Thoracic aorta (tissue), 2 donors: ENCODE results near the gene MSI2. TPM values are rescaled to one million over a fixed set of nuclear protein-coding genes. Genes with fewer than 3 reads are reported as not detected.

Experiments
- ATAC-seq: fragments of 150-250 bp; one replicate; pipeline ENCODE4 v1.8.0; 2017; ENCODE audit warnings: low read depth; ENCODE audit not compliant: insufficient number of reproducible peaks, low FRiP score
- DNase-seq: peaks from one replicate; pipeline ENCODE4 v3.0.0-alpha.2; 2020; ENCODE audit warnings: low spot score
- H3K27ac ChIP-seq, 2 donors: fragments of 200-600 bp; sonication (generic); 1 replicate in 1 of 2; 2 replicates in 1 of 2; pipeline ENCODE4 v1.5.1; 2016; ENCODE audit warnings: mild to moderate bottlenecking in 2 of 2, moderate library complexity in 2 of 2
- H3K27me3 ChIP-seq: fragments of 200-600 bp; sonication (generic); replicated peaks from 2 replicates; pipeline ENCODE4 v1.6.0; 2016; ENCODE audit warnings: mild to moderate bottlenecking; ENCODE audit not compliant: insufficient read depth
- H3K36me3 ChIP-seq: fragments of 200-600 bp; sonication (generic); one replicate; pipeline ENCODE4 v1.5.1; 2016
- H3K4me1 ChIP-seq, 2 donors: fragments of 200-600 bp; sonication (generic); 1 replicate in 1 of 2; 2 replicates in 1 of 2; pipeline versions ENCODE4 v1.5.1 to v1.6.0; 2016; ENCODE audit warnings: low read depth in 2 of 2, mild to moderate bottlenecking in 1 of 2; ENCODE audit not compliant: control insufficient read depth in 1 of 2
- H3K4me3 ChIP-seq: fragments of 200-600 bp; sonication (generic); 2 replicates; pipeline ENCODE4 v1.5.1; 2016; ENCODE audit warnings: mild to moderate bottlenecking
- H3K9me3 ChIP-seq: fragments of 200-600 bp; sonication (generic); 2 replicates; pipeline ENCODE4 v1.5.1; 2016
- CTCF ChIP-seq: fragments of 200-600 bp; sonication (generic); IDR thresholded peaks from one replicate; pipeline ENCODE4 v1.5.1; 2019; ENCODE audit warnings: antibody characterized with exemption
- total RNA-seq, 2 donors: library from RNA; depleted of rRNA; stranded (reverse); fragments of >200 nt; gene quantifications; one replicate each; pipeline versions ENCODE4 v1.1.0 to v1.2.3, GENCODE V29; 2016

The MSI2 gene
- total RNA-seq, 2 donors from 2014 or later, result 32.1 to 46.2 TPM

DNA sequence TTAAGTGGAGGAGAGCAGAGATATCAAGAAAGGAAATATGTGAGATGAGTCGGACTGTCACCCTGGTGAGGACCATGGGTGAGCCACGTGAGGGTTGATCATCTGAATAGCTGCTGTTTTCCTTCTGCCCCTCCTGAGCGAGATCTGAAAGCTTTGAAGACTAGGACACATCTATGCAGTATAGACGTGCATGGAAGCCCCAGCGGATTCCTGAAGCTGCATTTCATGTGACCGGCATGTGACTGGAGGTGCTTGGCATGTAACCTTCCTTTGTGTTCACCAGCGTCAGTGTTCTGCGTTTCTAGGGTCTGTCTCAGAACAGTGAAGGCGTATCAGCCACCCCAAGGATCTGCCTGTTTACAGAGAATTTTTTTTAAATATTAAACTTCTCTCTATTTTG, 75.1 kb downstream of the MSI2 start:
- no peak for TF ChIP-seq CTCF
- H3K36me3 ChIP-seq, result no peaks in the 10 kb centered on the region
- H3K27ac ChIP-seq, result no peak overlapping the region
- no peaks in the 10 kb centered on the region for H3K27me3 ChIP-seq
- no peak for ATAC-seq
- no peak for DNase-seq
- H3K4me1 ChIP-seq, result peaks cover 5 to 20% of the 10 kb centered on the region in 2 donors
- no peaks in the 10 kb centered on the region for H3K9me3 ChIP-seq
- H3K4me3 ChIP-seq, result no peak overlapping the region

- Histone ChIP-seq H3K4me3 (no peak overlapping the region), H3K9me3 (no peaks in the 10 kb centered on the region), H3K36me3 (no peaks in the 10 kb centered on the region), H3K27ac (no peak overlapping the region), H3K27me3 (no peaks in the 10 kb centered on the region), H3K4me1 (peaks cover 5 to 20% of the 10 kb centered on the region in 2 donors)
- no peak for TF ChIP-seq CTCF
- DNase-seq (no peak), ATAC-seq (no peak)
Measured at GRCh38 chr17:57332501-57332900, 76.2 kb downstream of the MSI2 start.

- H3K27ac ChIP-seq, result no peak overlapping the region
- H3K4me3 ChIP-seq, result no peak overlapping the region
- DNase-seq (no peak), ATAC-seq (no peak)
- H3K4me1 ChIP-seq, result peaks cover 3 to 6% of the 10 kb centered on the region in 2 donors
- no peaks in the 10 kb centered on the region for H3K9me3 ChIP-seq
- H3K27me3 ChIP-seq, result no peaks in the 10 kb centered on the region
- no peak for TF ChIP-seq CTCF
- H3K36me3 ChIP-seq, result no peaks in the 10 kb centered on the region
Measured at GRCh38 chr17:57335195-57335792, 79.0 kb downstream of the MSI2 start.

DNA sequence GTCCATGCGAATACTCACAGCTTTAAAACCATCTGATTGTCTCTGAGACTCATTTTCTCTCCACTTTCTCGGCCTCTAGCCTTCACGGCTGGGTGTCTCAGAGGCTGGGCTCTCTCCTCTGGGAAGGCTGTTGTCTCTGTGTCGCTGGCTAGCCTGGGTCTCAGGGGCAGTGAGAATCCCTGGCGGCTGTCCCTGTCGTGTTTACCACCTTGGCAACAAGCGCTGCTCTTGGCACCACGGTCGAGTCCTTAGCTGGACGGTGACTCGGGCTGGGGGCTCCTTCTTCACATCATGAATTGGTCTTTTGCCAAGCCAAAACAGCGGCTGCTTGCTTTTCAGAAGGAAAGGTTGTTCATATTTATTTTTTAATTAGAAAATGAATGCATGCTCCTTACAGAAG, 81.1 kb downstream of the MSI2 start:
- DNase-seq (no peak), ATAC-seq (no peak)
- Histone ChIP-seq H3K27me3 (no peaks in the 10 kb centered on the region), H3K9me3 (no peaks in the 10 kb centered on the region), H3K36me3 (no peaks in the 10 kb centered on the region), H3K4me3 (no peak overlapping the region), H3K4me1 (peaks cover 0 to 13% of the 10 kb centered on the region in 2 donors), H3K27ac (no peak overlapping the region)
- no peak for TF ChIP-seq CTCF

DNA sequence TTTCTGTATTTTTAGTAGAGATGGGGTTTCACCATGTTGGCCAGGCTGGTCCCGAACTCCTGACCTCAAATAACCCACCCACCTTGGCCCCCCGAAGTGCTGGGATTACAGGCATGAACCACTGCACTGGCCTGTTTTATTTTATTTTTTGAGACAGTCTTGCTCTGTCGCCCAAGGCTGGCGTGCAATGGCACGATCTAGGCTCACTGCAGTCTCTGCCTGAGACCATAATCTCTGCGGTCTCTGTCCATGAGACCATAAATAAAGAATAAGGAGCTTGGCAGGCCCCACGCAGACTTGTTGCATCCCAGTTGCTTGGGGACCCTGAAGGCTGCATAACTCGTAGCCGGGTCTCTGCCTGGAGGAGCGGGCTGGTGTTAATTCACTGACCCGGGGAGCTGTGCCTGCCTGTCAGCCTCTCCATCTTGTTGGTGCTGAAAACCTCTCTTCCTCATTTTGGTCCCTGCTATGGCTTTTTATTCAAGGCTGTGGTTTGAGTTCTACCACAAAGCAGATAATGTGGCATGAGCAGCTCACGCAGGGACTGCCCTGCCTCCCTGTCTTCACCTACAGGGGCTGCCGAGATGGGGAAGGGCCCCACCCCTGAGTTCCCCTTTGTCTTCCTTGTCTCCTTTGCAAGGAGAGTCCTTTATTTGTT, 82.1 kb downstream of the MSI2 start:
- Histone ChIP-seq H3K4me3 (no peak overlapping the region), H3K27ac (no peak overlapping the region)

More for the DNA sequence above, 82.1 kb downstream of the MSI2 start:
- Histone ChIP-seq H3K4me1 (peaks cover 0 to 13% of the 10 kb centered on the region in 2 donors), H3K27me3 (no peaks in the 10 kb centered on the region), H3K36me3 (no peaks in the 10 kb centered on the region), H3K9me3 (no peaks in the 10 kb centered on the region)
- no peak for ATAC-seq
- DNase-seq, result no peak
- TF ChIP-seq CTCF, result no peak
